SK-N-SH (cell line): ENCODE measurements around the gene CIBAR2. TPM values are rescaled to one million over a fixed set of nuclear protein-coding genes. Genes with fewer than 3 reads are reported as not detected.

Experiments
- CTCF ChIA-PET: fragments of 300-600, 350-600 bp; formaldehyde crosslinking; extraction: SDS; loops from one replicate; lab custom pipeline; 2021; lab: Yijun Ruan, JAX
- POLR2A ChIA-PET: fragments of 350-600 bp; sonication (Branson Sonifier 250); formaldehyde crosslinking; extraction: SDS; loops from one replicate; lab custom pipeline; 2020; ENCODE audit warnings: antibody characterized with exemption, inconsistent platforms; lab: Yijun Ruan, JAX
- DNase-seq: peaks from one replicate; pipeline ENCODE4 v3.0.0; 2012
- H2AFZ ChIP-seq: fragments of 200-600 bp; sonication (generic); 2 replicates; pipeline ENCODE4 v1.8.1; 2016; ENCODE audit warnings: antibody characterized with exemption, mild to moderate bottlenecking, low read depth
- H3F3A ChIP-seq: fragments of 200-600 bp; sonication (generic); replicated peaks from 2 replicates; pipeline ENCODE3; 2016; ENCODE audit warnings: antibody characterized with exemption, mild to moderate bottlenecking; ENCODE audit not compliant: insufficient read depth
- H3K27ac ChIP-seq, 2 experiments: fragments of 200-500 bp in 1 of 2; fragments of 200-600 bp in 1 of 2; sonication (Bioruptor generic) in 1 of 2; sonication (generic), shearing (Covaris generic) in 1 of 2; 2 replicates each; pipeline versions ENCODE4 v1.5.1 to v1.6.1; 2014 to 2016; ENCODE audit warnings: low read depth in 2 of 2, inconsistent platforms in 1 of 2, low read length in 1 of 2, mild to moderate bottlenecking in 1 of 2, mixed read lengths in 1 of 2
- H3K27me3 ChIP-seq: fragments of 200-600 bp; sonication (generic), shearing (Covaris generic); 2 replicates; pipeline ENCODE4 v1.6.1; 2016; ENCODE audit warnings: mixed run types; ENCODE audit not compliant: insufficient read depth
- H3K36me3 ChIP-seq, 2 experiments: fragments of 200-500 bp in 1 of 2; fragments of 200-600 bp in 1 of 2; sonication (Bioruptor generic) in 1 of 2; sonication (generic) in 1 of 2; replicated peaks in 1 of 2; 2 replicates each; pipeline versions ENCODE3 to v1.5.1; 2014 to 2016; ENCODE audit warnings: low read length in 1 of 2, mild to moderate bottlenecking in 1 of 2; ENCODE audit not compliant: insufficient read depth in 2 of 2, control insufficient read depth in 1 of 2
- H3K4me1 ChIP-seq, 2 experiments: fragments of 200-500 bp in 1 of 2; fragments of 200-600 bp in 1 of 2; sonication (Bioruptor generic) in 1 of 2; sonication (generic), shearing (Covaris generic) in 1 of 2; 2 replicates each; pipeline versions ENCODE4 v1.5.1 to v1.6.1; 2014 to 2016; ENCODE audit warnings: low read depth in 1 of 2, low read length in 1 of 2, mixed run types in 1 of 2; ENCODE audit not compliant: insufficient read depth in 2 of 2, control insufficient read depth in 1 of 2
- H3K4me2 ChIP-seq: fragments of 200-600 bp; sonication (generic), shearing (Covaris generic); 2 replicates; pipeline ENCODE4 v1.6.1; 2017; ENCODE audit warnings: mixed run types
- H3K4me3 ChIP-seq, 2 experiments: fragments of 200-500 bp in 1 of 2; fragments of 200-600 bp in 1 of 2; sonication (Bioruptor generic) in 1 of 2; sonication (generic), shearing (Covaris generic) in 1 of 2; 2 replicates each; pipeline versions ENCODE4 v1.5.1 to v1.8.1; 2014 to 2016; ENCODE audit warnings: low read depth in 2 of 2, inconsistent platforms in 1 of 2, low read length in 1 of 2, mild to moderate bottlenecking in 1 of 2, mixed read lengths in 1 of 2, moderate library complexity in 1 of 2
- H3K79me2 ChIP-seq: fragments of 200-600 bp; sonication (generic); 2 replicates; pipeline ENCODE4 v1.8.1; 2017; ENCODE audit warnings: mild to moderate bottlenecking; ENCODE audit not compliant: insufficient read depth
- H3K9ac ChIP-seq: fragments of 200-600 bp; sonication (generic); 2 replicates; pipeline ENCODE4 v1.6.1; 2017; ENCODE audit warnings: mixed run types
- H3K9me2 ChIP-seq: fragments of 200-600 bp; sonication (generic); 2 replicates; pipeline ENCODE4 v1.6.1; 2017; ENCODE audit warnings: mixed run types
- H3K9me3 ChIP-seq: fragments of 200-600 bp; sonication (generic); 2 replicates; pipeline ENCODE4 v1.6.1; 2017; ENCODE audit warnings: mixed run types, mild to moderate bottlenecking, moderate library complexity
- H4K20me1 ChIP-seq: fragments of 200-600 bp; sonication (generic); 2 replicates; pipeline ENCODE4 v1.6.1; 2017; ENCODE audit warnings: mild to moderate bottlenecking, mixed run types; ENCODE audit not compliant: insufficient read depth
- CHD2 ChIP-seq: fragments of 150-350 bp; IDR thresholded peaks from 2 replicates; pipeline ENCODE4 v1.6.1; 2018; ENCODE audit warnings: low read length; ENCODE audit not compliant: partially characterized antibody
- CTCF ChIP-seq: fragments of 200-600 bp; sonication (generic); IDR thresholded peaks from 2 replicates; pipeline ENCODE4 v1.6.1; 2017; ENCODE audit warnings: antibody characterized with exemption, mild to moderate bottlenecking, moderate library complexity
- ELF1 ChIP-seq: IDR thresholded peaks from 2 replicates; pipeline ENCODE4 v1.4.0; 2012
- FOSL2 ChIP-seq: IDR thresholded peaks from 2 replicates; pipeline ENCODE4 v1.4.0; 2012; ENCODE audit warnings: low read depth, mild to moderate bottlenecking, moderate library complexity, borderline replicate concordance
- NRF1 ChIP-seq: IDR thresholded peaks from 2 replicates; pipeline ENCODE4 v1.6.1; 2012; ENCODE audit warnings: low read depth, mild to moderate bottlenecking, low read length
- RAD21 ChIP-seq: IDR thresholded peaks from 2 replicates; pipeline ENCODE4 v1.6.1; 2012; ENCODE audit warnings: mild to moderate bottlenecking, low read length
- SIN3A ChIP-seq: IDR thresholded peaks from 2 replicates; pipeline ENCODE4 v1.6.1; 2012; ENCODE audit warnings: low read depth, mild to moderate bottlenecking, low read length, moderate library complexity, borderline replicate concordance
- USF1 ChIP-seq: IDR thresholded peaks from 2 replicates; pipeline ENCODE4 v1.4.0; 2012; ENCODE audit warnings: low read depth, borderline replicate concordance
- YY1 ChIP-seq: IDR thresholded peaks from 2 replicates; pipeline ENCODE4 v1.4.0; 2012; ENCODE audit warnings: low read depth, mild to moderate bottlenecking
- ZBTB33 ChIP-seq: IDR thresholded peaks from 2 replicates; pipeline ENCODE4 v1.4.0; 2012; ENCODE audit warnings: low read depth, borderline replicate concordance
- WGBS: methylation state at CpG from one replicate; pipeline ENCODE4 v1.1.6; 2017; ENCODE audit warnings: low lambda C conversion rate; 5-methylcytosine and 5-hydroxymethylcytosine counted together
- polyA plus RNA-seq, 3 experiments: library from polyadenylated mRNA; depleted of rRNA; stranded (reverse); fragments of >200 nt; gene quantifications; 2 replicates each; pipeline ENCODE4 v1.2.3, GENCODE V29; 2012
- TF ChIP-seq, protein P1 (sequence below): IDR thresholded peaks from 2 replicates; pipeline ENCODE4 v1.4.0; 2012; ENCODE audit warnings: low read depth
- TF ChIP-seq, protein P2 (sequence below): IDR thresholded peaks from 2 replicates; pipeline ENCODE4 v1.6.1; 2012; ENCODE audit warnings: mild to moderate bottlenecking, low read depth, low read length, moderate library complexity

The CIBAR2 gene
- polyA plus RNA-seq, 1 of the 3 experiments (the other 2 are of a cell fraction) = 0.15 TPM

GRCh38 chr16:85089525-85089924 is 22.7 kb downstream of the CIBAR2 start:
- Histone ChIP-seq H3K4me2 (no peak overlapping the region), H3K9ac (no peak overlapping the region), H3K27me3 (no peaks in the 10 kb centered on the region), H3F3A (no peaks in the 10 kb centered on the region), H3K4me1 (peaks cover 0 to 11% of the 10 kb centered on the region in 2 experiments; a peak in 1 of 4 replicates), H3K9me2 (no peaks in the 10 kb centered on the region), H3K9me3 (no peaks in the 10 kb centered on the region), H3K36me3 (no peaks in the 10 kb centered on the region), H2AFZ (no peak overlapping the region), H3K79me2 (no peaks in the 10 kb centered on the region), H4K20me1 (no peaks in the 10 kb centered on the region), H3K27ac (no peak overlapping the region), H3K4me3 (no peak overlapping the region)
- 82% methylated on average over 11 of the region's 16 CpGs for WGBS
- TF ChIP-seq CHD2 = no peak
- TF ChIP-seq, protein P1, sequence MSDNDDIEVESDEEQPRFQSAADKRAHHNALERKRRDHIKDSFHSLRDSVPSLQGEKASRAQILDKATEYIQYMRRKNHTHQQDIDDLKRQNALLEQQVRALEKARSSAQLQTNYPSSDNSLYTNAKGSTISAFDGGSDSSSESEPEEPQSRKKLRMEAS = no peak
- TF ChIP-seq, protein P2, sequence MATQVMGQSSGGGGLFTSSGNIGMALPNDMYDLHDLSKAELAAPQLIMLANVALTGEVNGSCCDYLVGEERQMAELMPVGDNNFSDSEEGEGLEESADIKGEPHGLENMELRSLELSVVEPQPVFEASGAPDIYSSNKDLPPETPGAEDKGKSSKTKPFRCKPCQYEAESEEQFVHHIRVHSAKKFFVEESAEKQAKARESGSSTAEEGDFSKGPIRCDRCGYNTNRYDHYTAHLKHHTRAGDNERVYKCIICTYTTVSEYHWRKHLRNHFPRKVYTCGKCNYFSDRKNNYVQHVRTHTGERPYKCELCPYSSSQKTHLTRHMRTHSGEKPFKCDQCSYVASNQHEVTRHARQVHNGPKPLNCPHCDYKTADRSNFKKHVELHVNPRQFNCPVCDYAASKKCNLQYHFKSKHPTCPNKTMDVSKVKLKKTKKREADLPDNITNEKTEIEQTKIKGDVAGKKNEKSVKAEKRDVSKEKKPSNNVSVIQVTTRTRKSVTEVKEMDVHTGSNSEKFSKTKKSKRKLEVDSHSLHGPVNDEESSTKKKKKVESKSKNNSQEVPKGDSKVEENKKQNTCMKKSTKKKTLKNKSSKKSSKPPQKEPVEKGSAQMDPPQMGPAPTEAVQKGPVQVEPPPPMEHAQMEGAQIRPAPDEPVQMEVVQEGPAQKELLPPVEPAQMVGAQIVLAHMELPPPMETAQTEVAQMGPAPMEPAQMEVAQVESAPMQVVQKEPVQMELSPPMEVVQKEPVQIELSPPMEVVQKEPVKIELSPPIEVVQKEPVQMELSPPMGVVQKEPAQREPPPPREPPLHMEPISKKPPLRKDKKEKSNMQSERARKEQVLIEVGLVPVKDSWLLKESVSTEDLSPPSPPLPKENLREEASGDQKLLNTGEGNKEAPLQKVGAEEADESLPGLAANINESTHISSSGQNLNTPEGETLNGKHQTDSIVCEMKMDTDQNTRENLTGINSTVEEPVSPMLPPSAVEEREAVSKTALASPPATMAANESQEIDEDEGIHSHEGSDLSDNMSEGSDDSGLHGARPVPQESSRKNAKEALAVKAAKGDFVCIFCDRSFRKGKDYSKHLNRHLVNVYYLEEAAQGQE = no peak
- TF ChIP-seq YY1 = no peak
- no peak for TF ChIP-seq FOSL2
- no peak for TF ChIP-seq ELF1
- no peak for TF ChIP-seq USF1
- CTCF ChIA-PET = no interaction called here
- DNase-seq = peak; percentile 38
- POLR2A ChIA-PET = no interaction called here

- WGBS = 91% methylated on average over 29 of the region's 31 CpGs
- ChIA-PET POLR2A (no interaction called here), CTCF (interaction anchor here (0.9 to 1.8 kb wide), 2 partner anchors 58 to 475 kb away, joined by 3 to 4 read pairs; no protein-coding TSS in a partner anchor)
- Histone ChIP-seq H3K27ac (no peak overlapping the region), H4K20me1 (no peaks in the 10 kb centered on the region), H3K79me2 (no peaks in the 10 kb centered on the region), H3K9me2 (no peaks in the 10 kb centered on the region), H3F3A (no peaks in the 10 kb centered on the region), H3K4me2 (no peak overlapping the region), H3K36me3 (no peaks in the 10 kb centered on the region), H2AFZ (no peak overlapping the region), H3K4me1 (peaks cover 0 to 11% of the 10 kb centered on the region in 2 experiments; a peak in 1 of 4 replicates), H3K9ac (no peak overlapping the region), H3K27me3 (no peaks in the 10 kb centered on the region), H3K9me3 (no peaks in the 10 kb centered on the region), H3K4me3 (no peak overlapping the region)
- no peak for DNase-seq
- no peak for TF ChIP-seq RAD21
- TF ChIP-seq ZBTB33 = no peak
- TF ChIP-seq CTCF = no peak
- TF ChIP-seq, protein P2 = no peak
- no peak for TF ChIP-seq SIN3A
- TF ChIP-seq NRF1 = no peak
- no peak for TF ChIP-seq CHD2
- TF ChIP-seq FOSL2 = no peak
Measured at GRCh38 chr16:85088570-85089199, 23.6 kb downstream of the CIBAR2 start.
